HepG2 (cell line): ENCODE measurements around the gene TMEM186. TPM values are rescaled to one million over a fixed set of nuclear protein-coding genes. Genes with fewer than 3 reads are reported as not detected.
A peak's percentile ranks its signal among the peaks of the same experiment; 100 is the strongest.

Source experiments
- CREB1 ChIP-seq, 2 experiments: fragments of 450-650 bp in 1 of 2; IDR thresholded peaks; 2 replicates each; pipeline ENCODE4 v1.6.1; 2016 to 2017; ENCODE audit warnings: control low read depth in 1 of 2, mild to moderate bottlenecking in 1 of 2, missing compliant biosample characterization in 1 of 2, missing genetic modification characterization in 1 of 2
- FOSL1 ChIP-seq: sonication (generic); formaldehyde crosslinking; IDR thresholded peaks from 2 replicates; pipeline ENCODE4 v1.9.0; 2021; ENCODE audit warnings: missing genetic modification reagents, borderline replicate concordance
- FOXK1 ChIP-seq: sonication (generic); formaldehyde crosslinking; IDR thresholded peaks from 2 replicates; pipeline ENCODE4 v1.4.0; 2020; ENCODE audit warnings: low read depth, missing genetic modification reagents, borderline replicate concordance
- KDM5A ChIP-seq: fragments of 200-600 bp; sonication (generic); IDR thresholded peaks from 2 replicates; pipeline ENCODE4 v1.7.0; 2018; ENCODE audit warnings: antibody characterized with exemption, mild to moderate bottlenecking, low read length, borderline replicate concordance
- MIER2 ChIP-seq: IDR thresholded peaks from 2 replicates; pipeline ENCODE4 v1.6.1; 2016; ENCODE audit warnings: missing biosample characterization, missing genetic modification reagents
- NR3C1 ChIP-seq: sonication (generic); formaldehyde crosslinking; IDR thresholded peaks from 2 replicates; pipeline ENCODE4 v1.4.0; 2020; ENCODE audit warnings: missing genetic modification reagents
- PAWR ChIP-seq: sonication (generic); formaldehyde crosslinking; IDR thresholded peaks from 2 replicates; pipeline ENCODE4 v1.4.0; 2020; ENCODE audit warnings: missing genetic modification reagents, mild to moderate bottlenecking, borderline replicate concordance
- PCBP2 ChIP-seq: fragments of 200-400 bp; formaldehyde crosslinking; optimal IDR thresholded peaks from 2 replicates; pipeline ENCODE3; 2018; ENCODE audit warnings: low read length, low read depth; ENCODE audit not compliant: poor library complexity, severe bottlenecking
- POLR2AphosphoS5 ChIP-seq: IDR thresholded peaks from 2 replicates; pipeline ENCODE4 v1.6.1; 2012; ENCODE audit warnings: low read depth, low read length
- SALL2 ChIP-seq: sonication (generic); formaldehyde crosslinking; IDR thresholded peaks from 2 replicates; pipeline ENCODE4 v1.8.1; 2023; ENCODE audit warnings: mild to moderate bottlenecking, missing genetic modification reagents, inconsistent platforms
- SNAI1 ChIP-seq: sonication (generic); formaldehyde crosslinking; IDR thresholded peaks from 2 replicates; pipeline ENCODE4 v1.5.0; 2020; ENCODE audit warnings: mild to moderate bottlenecking, missing genetic modification reagents, borderline replicate concordance
- TARDBP ChIP-seq: sonication (generic); formaldehyde crosslinking; IDR thresholded peaks from 2 replicates; pipeline ENCODE4 v1.8.0; 2022; ENCODE audit warnings: mild to moderate bottlenecking, missing genetic modification reagents
- THAP11 ChIP-seq: IDR thresholded peaks from 2 replicates; pipeline ENCODE4 v1.6.1; 2016; ENCODE audit warnings: missing biosample characterization, missing genetic modification reagents
- ZFP41 ChIP-seq: sonication (generic); formaldehyde crosslinking; IDR thresholded peaks from 2 replicates; pipeline ENCODE4 v1.4.0; 2020; ENCODE audit warnings: mild to moderate bottlenecking, missing genetic modification reagents, borderline replicate concordance
- ZNF143 ChIP-seq: sonication (generic); formaldehyde crosslinking; IDR thresholded peaks from 2 replicates; pipeline ENCODE4 v1.4.0; 2020; ENCODE audit warnings: missing genetic modification reagents
- ZNF564 ChIP-seq: sonication (generic); formaldehyde crosslinking; IDR thresholded peaks from 2 replicates; pipeline ENCODE4 v1.8.1; 2023; ENCODE audit warnings: mild to moderate bottlenecking, missing genetic modification reagents
- ZNF674 ChIP-seq: sonication (generic); formaldehyde crosslinking; IDR thresholded peaks from 2 replicates; pipeline ENCODE4 v1.5.0; 2020; ENCODE audit warnings: low read depth, mild to moderate bottlenecking, missing genetic modification reagents
- ZNF761 ChIP-seq: sonication (generic); formaldehyde crosslinking; conservative IDR thresholded peaks from 2 replicates; pipeline ENCODE4 v1.4.0; 2020; ENCODE audit warnings: mild to moderate bottlenecking, missing genetic modification reagents
- ZNF878 ChIP-seq: sonication (generic); formaldehyde crosslinking; IDR thresholded peaks from 2 replicates; pipeline ENCODE4 v1.8.1; 2023; ENCODE audit warnings: mild to moderate bottlenecking, missing genetic modification reagents, moderate library complexity
- polyA plus RNA-seq, 8 experiments: library from polyadenylated mRNA; depleted of rRNA in 3 of 8; stranded (reverse) in 7 of 8; unstranded in 1 of 8; fragments of >200 nt; fragmentation: Illumina TruSeq in 4 of 8; extraction: Trizol in 4 of 8; gene quantifications; 2 replicates each; pipeline versions ENCODE4 v1.2.1 to v1.2.3, GENCODE V29; 2011 to 2016; ENCODE audit warnings: low read depth in 4 of 8, missing spikeins in 1 of 8, mixed read lengths in 1 of 8; ENCODE audit not compliant: insufficient read depth in 1 of 8
- total RNA-seq, 5 experiments: library from RNA; depleted of rRNA; stranded (reverse); fragments of >200 nt; fragmentation: Illumina TruSeq; extraction: Trizol; gene quantifications; 2 replicates each; pipeline ENCODE4 v1.2.3, GENCODE V29; 2016; ENCODE audit warnings: low read depth in 1 of 5
- TF ChIP-seq, protein P1 (sequence below): fragments of 450-650 bp; IDR thresholded peaks from 2 replicates; pipeline ENCODE4 v1.6.1; 2017
- TF ChIP-seq, protein P2 (sequence below): sonication (generic); formaldehyde crosslinking; IDR thresholded peaks from 2 replicates; pipeline ENCODE4 v1.8.1; 2023; ENCODE audit warnings: missing genetic modification reagents, mild to moderate bottlenecking, borderline replicate concordance
- TF ChIP-seq, protein P3 (sequence below): sonication (generic); formaldehyde crosslinking; IDR thresholded peaks from 2 replicates; pipeline ENCODE4 v1.4.0; 2020; ENCODE audit warnings: missing genetic modification reagents
- TF ChIP-seq, protein P4 (sequence below): sonication (generic); formaldehyde crosslinking; IDR thresholded peaks from 2 replicates; pipeline ENCODE4 v1.4.0; 2020; ENCODE audit warnings: low read depth, missing genetic modification reagents

TMEM186 gene
- total and polyA plus RNA-seq, 2 of the 13 experiments (the other 11 are each of a cell fraction or from before 2014, with no cell fraction given): 16.2 to 19.3 TPM

DNA sequence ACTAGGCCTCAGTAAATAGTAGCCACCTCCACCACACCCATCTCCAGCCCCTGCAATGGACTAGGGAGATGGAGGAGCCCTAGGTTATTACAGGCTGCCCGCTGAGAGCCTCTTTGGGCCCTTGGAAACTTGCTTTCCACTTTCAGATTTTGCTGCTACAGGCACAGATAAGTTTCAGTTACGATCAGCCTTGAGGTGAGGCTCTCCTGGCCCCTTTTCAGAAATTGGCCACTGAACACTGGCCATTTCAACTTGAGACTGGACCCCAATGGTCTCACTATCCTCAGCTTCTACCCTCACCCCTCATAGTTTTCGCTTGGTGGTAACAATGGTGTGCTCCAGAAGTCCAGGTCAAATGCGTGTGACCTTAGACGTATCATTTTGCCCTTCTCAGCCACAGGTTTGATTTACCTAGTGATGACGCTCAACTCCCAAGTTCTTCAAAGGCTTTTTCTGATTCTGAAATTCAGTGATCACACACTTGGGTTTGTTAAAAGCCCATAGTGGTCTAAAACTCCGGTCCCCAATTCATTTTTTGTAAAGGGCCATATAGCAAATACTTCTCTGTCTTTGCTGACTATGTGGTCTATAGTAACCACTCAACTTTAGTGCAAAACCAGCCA, 1.2 kb upstream of the TMEM186 start (continued):
- TF ChIP-seq, protein P1, sequence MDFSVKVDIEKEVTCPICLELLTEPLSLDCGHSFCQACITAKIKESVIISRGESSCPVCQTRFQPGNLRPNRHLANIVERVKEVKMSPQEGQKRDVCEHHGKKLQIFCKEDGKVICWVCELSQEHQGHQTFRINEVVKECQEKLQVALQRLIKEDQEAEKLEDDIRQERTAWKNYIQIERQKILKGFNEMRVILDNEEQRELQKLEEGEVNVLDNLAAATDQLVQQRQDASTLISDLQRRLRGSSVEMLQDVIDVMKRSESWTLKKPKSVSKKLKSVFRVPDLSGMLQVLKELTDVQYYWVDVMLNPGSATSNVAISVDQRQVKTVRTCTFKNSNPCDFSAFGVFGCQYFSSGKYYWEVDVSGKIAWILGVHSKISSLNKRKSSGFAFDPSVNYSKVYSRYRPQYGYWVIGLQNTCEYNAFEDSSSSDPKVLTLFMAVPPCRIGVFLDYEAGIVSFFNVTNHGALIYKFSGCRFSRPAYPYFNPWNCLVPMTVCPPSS: no peak
- TF ChIP-seq, protein P2, sequence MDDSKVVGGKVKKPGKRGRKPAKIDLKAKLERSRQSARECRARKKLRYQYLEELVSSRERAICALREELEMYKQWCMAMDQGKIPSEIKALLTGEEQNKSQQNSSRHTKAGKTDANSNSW: 0 out of 2 replicates have a peak, but pooled peaks have one; percentile 57
- TF ChIP-seq, protein P3, sequence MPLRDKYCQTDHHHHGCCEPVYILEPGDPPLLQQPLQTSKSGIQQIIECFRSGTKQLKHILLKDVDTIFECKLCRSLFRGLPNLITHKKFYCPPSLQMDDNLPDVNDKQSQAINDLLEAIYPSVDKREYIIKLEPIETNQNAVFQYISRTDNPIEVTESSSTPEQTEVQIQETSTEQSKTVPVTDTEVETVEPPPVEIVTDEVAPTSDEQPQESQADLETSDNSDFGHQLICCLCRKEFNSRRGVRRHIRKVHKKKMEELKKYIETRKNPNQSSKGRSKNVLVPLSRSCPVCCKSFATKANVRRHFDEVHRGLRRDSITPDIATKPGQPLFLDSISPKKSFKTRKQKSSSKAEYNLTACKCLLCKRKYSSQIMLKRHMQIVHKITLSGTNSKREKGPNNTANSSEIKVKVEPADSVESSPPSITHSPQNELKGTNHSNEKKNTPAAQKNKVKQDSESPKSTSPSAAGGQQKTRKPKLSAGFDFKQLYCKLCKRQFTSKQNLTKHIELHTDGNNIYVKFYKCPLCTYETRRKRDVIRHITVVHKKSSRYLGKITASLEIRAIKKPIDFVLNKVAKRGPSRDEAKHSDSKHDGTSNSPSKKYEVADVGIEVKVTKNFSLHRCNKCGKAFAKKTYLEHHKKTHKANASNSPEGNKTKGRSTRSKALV (CRISPR knock-in tag): no peak
- TF ChIP-seq ZNF878 (CRISPR knock-in tag) (no peak), PAWR (CRISPR knock-in tag) (no peak), NR3C1 (CRISPR knock-in tag) (no peak), ZFP41 (CRISPR knock-in tag) (no peak), MIER2 (CRISPR knock-in tag) (no peak), TARDBP (CRISPR knock-in tag) (no peak), ZNF674 (CRISPR knock-in tag) (no peak), SNAI1 (no peak), ZNF564 (no peak), PCBP2 (no peak), KDM5A (no peak), THAP11 (CRISPR knock-in tag) (no peak), CREB1 (IDR thresholded peaks at IDR 0.05) (peak; percentile 55; the same call in 1 of the 2 replicates), CREB1 (CRISPR knock-in tag; IDR thresholded peaks at IDR 0.05) (no peak), SALL2 (CRISPR knock-in tag) (0 out of 2 replicates have a peak, but pooled peaks have one; percentile 37), ZNF761 (CRISPR knock-in tag) (no peak), ZNF143 (CRISPR knock-in tag) (peak; percentile 36; the same call in 1 of the 2 replicates), FOSL1 (CRISPR knock-in tag) (no peak), POLR2AphosphoS5 (0 out of 2 replicates have a peak, but pooled peaks have one; percentile 32), FOXK1 (CRISPR knock-in tag) (no peak)
- TF ChIP-seq, protein P4, sequence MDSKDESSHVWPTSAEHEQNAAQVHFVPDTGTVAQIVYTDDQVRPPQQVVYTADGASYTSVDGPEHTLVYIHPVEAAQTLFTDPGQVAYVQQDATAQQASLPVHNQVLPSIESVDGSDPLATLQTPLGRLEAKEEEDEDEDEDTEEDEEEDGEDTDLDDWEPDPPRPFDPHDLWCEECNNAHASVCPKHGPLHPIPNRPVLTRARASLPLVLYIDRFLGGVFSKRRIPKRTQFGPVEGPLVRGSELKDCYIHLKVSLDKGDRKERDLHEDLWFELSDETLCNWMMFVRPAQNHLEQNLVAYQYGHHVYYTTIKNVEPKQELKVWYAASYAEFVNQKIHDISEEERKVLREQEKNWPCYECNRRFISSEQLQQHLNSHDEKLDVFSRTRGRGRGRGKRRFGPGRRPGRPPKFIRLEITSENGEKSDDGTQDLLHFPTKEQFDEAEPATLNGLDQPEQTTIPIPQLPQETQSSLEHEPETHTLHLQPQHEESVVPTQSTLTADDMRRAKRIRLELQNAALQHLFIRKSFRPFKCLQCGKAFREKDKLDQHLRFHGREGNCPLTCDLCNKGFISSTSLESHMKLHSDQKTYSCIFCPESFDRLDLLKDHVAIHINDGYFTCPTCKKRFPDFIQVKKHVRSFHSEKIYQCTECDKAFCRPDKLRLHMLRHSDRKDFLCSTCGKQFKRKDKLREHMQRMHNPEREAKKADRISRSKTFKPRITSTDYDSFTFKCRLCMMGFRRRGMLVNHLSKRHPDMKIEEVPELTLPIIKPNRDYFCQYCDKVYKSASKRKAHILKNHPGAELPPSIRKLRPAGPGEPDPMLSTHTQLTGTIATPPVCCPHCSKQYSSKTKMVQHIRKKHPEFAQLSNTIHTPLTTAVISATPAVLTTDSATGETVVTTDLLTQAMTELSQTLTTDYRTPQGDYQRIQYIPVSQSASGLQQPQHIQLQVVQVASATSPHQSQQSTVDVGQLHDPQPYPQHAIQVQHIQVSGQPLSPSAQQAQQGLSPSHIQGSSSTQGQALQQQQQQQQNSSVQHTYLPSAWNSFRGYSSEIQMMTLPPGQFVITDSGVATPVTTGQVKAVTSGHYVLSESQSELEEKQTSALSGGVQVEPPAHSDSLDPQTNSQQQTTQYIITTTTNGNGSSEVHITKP (CRISPR knock-in tag): no peak
